Endothelial cell of umbilical vein (primary cell): ENCODE results near the gene MYO15A.

Source experiments
- FOS ChIP-seq: IDR thresholded peaks from 2 replicates; pipeline ENCODE4 v1.6.1; 2011; ENCODE audit warnings: mild to moderate bottlenecking, low read length, moderate library complexity, borderline replicate concordance; ENCODE audit not compliant: insufficient read depth
- MYC ChIP-seq: IDR thresholded peaks from one replicate; pipeline ENCODE4 v1.6.1; 2011; ENCODE audit warnings: mild to moderate bottlenecking, low read depth, low read length
- POLR2A ChIP-seq: IDR thresholded peaks from 2 replicates; pipeline ENCODE4 v1.6.1; 2012; ENCODE audit warnings: low read depth, mild to moderate bottlenecking, control low read depth, low read length
- POLR2AphosphoS5 ChIP-seq: IDR thresholded peaks from 2 replicates; pipeline ENCODE4 v1.6.1; 2012; ENCODE audit warnings: low read depth, mild to moderate bottlenecking, control low read depth, low read length, moderate library complexity; ENCODE audit not compliant: insufficient read depth
- TF ChIP-seq, protein P1 (sequence below): IDR thresholded peaks from 2 replicates; pipeline ENCODE4 v1.6.1; 2011; ENCODE audit not compliant: insufficient read depth, insufficient read length
- TF ChIP-seq, protein P2 (sequence below), 2 donors: IDR thresholded peaks; 1 replicate in 1 of 2; 2 replicates in 1 of 2; pipeline ENCODE4 v1.5.1; 2011; ENCODE audit warnings: low read length in 2 of 2, mild to moderate bottlenecking in 2 of 2, moderate library complexity in 2 of 2, control low read depth in 1 of 2, inconsistent platforms in 1 of 2, low read depth in 1 of 2; ENCODE audit not compliant: insufficient read depth in 1 of 2; ENCODE audit errors: extremely low read depth in 1 of 2

DNA sequence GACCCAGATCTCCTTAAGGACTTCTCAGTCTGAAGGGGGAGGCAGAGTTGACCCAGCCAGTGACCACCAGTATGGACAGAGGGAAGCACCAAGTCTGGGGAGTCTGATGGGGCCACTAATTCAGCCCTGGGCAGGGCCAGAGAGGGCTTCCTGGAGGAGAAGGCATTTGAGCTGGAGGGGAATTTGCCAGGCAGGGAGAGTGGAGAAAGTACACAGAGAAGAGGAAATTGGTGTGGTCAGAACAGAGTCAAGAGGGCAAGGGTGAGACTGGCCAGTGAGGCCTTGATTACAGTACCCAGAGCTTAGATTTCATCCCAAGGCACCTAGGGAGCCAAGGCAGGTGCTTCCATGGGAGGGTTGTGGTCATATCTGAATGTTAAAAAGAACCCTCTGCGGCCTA lies 36.3 kb downstream of the MYO15A start:
- TF ChIP-seq MYC (no peak), POLR2AphosphoS5 (no peak), POLR2A (no peak), FOS (no peak)
- TF ChIP-seq, protein P1, sequence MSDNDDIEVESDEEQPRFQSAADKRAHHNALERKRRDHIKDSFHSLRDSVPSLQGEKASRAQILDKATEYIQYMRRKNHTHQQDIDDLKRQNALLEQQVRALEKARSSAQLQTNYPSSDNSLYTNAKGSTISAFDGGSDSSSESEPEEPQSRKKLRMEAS, result no peak
- TF ChIP-seq, protein P2, sequence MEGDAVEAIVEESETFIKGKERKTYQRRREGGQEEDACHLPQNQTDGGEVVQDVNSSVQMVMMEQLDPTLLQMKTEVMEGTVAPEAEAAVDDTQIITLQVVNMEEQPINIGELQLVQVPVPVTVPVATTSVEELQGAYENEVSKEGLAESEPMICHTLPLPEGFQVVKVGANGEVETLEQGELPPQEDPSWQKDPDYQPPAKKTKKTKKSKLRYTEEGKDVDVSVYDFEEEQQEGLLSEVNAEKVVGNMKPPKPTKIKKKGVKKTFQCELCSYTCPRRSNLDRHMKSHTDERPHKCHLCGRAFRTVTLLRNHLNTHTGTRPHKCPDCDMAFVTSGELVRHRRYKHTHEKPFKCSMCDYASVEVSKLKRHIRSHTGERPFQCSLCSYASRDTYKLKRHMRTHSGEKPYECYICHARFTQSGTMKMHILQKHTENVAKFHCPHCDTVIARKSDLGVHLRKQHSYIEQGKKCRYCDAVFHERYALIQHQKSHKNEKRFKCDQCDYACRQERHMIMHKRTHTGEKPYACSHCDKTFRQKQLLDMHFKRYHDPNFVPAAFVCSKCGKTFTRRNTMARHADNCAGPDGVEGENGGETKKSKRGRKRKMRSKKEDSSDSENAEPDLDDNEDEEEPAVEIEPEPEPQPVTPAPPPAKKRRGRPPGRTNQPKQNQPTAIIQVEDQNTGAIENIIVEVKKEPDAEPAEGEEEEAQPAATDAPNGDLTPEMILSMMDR (IDR thresholded peaks at IDR 0.05; ENCODE audit: extremely low read depth in 1 of 2, insufficient read depth in 1 of 2, low read depth in 1 of 2, low read length in 2 of 2), result no peak
